Fibroblast of villous mesenchyme (primary cell): ENCODE measurements around the gene SLC16A2. TPM values are rescaled to one million over a fixed set of nuclear protein-coding genes. Genes with fewer than 3 reads are reported as not detected.

Experiments used
- DNase-seq: peaks from one replicate; pipeline ENCODE4 v3.0.0-alpha.2; 2010; ENCODE audit warnings: low read depth
- H3K4me3 ChIP-seq: 2 replicates; pipeline ENCODE4 v1.5.1; 2011; ENCODE audit warnings: low read depth, mild to moderate bottlenecking, low read length
- total RNA-seq: library from RNA; depleted of rRNA; stranded (reverse); fragments of >200 nt; gene quantifications from 2 replicates; pipeline ENCODE4 v1.2.3, GENCODE V29; 2012
- TF ChIP-seq, protein P1 (sequence below): IDR thresholded peaks from 2 replicates; pipeline ENCODE4 v1.5.1; 2012; ENCODE audit warnings: low read depth, mild to moderate bottlenecking, low read length; ENCODE audit not compliant: insufficient read depth

Gene SLC16A2
- total RNA-seq, 1 donor = 10.8 TPM

DNA sequence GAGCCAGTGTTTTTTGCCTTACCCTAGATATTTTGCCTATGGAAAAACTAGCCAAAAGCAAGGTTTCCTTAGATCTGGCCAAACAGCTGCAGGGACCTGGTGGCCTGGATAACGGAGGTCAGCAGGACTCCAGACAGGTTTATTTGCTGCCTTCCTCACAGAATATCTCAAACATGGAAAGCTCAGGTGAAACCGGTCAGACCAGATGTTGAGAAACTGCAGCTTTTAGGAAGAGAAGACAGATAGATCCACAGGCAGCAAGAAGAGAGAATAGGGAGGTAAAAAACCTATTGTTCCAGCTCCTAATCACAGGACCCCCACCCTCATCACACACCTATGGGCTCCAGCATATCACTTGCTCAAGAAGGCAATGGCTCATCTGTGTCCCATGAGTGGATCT, 16.2 kb downstream of the SLC16A2 start:
- no peak for DNase-seq
- H3K4me3 ChIP-seq = no peak overlapping the region
- TF ChIP-seq, protein P1, sequence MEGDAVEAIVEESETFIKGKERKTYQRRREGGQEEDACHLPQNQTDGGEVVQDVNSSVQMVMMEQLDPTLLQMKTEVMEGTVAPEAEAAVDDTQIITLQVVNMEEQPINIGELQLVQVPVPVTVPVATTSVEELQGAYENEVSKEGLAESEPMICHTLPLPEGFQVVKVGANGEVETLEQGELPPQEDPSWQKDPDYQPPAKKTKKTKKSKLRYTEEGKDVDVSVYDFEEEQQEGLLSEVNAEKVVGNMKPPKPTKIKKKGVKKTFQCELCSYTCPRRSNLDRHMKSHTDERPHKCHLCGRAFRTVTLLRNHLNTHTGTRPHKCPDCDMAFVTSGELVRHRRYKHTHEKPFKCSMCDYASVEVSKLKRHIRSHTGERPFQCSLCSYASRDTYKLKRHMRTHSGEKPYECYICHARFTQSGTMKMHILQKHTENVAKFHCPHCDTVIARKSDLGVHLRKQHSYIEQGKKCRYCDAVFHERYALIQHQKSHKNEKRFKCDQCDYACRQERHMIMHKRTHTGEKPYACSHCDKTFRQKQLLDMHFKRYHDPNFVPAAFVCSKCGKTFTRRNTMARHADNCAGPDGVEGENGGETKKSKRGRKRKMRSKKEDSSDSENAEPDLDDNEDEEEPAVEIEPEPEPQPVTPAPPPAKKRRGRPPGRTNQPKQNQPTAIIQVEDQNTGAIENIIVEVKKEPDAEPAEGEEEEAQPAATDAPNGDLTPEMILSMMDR = no peak

DNA sequence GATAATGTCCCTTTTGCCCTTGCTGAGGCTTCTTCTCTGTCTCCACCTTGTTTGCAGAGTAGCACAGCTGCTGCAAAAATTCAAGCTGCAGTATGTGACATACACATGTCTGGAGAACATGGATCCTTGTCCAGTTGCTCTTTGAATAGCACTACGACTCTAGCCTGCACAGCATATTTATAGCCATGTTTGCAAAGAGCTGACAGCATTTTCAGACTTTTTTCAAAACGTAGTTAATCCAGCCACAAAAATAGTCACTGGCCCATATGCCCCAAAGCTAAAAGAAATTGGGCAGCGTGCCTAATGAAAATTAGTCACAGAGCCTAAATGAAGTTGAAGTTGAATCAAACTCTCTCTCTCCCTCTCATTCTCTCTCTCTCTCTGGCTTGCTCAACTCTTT, 17.5 kb downstream of the SLC16A2 start:
- TF ChIP-seq, protein P1 = no peak
- no peak for DNase-seq
- no peak overlapping the region for H3K4me3 ChIP-seq

DNA sequence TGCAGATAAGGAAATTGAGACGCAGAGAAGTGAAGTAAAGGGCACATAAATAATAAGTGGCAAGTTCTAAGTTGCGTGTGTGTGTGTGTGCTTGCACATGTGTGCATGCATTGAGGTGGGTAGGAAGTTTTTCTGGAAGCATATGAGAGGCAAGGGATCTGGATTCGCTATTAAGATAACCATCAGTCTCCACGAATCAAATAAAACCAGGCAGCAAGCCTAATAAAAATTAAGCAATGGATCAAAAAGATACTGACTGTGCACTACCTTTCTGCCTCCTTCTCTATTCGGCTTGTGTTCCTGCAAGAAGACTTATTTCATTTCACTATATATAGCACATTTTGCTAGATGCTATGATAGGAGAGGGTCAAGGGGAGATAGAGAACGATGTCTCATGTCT, 23.8 kb downstream of the SLC16A2 start:
- H3K4me3 ChIP-seq = no peak overlapping the region
- TF ChIP-seq, protein P1 = no peak
- no peak for DNase-seq

DNA sequence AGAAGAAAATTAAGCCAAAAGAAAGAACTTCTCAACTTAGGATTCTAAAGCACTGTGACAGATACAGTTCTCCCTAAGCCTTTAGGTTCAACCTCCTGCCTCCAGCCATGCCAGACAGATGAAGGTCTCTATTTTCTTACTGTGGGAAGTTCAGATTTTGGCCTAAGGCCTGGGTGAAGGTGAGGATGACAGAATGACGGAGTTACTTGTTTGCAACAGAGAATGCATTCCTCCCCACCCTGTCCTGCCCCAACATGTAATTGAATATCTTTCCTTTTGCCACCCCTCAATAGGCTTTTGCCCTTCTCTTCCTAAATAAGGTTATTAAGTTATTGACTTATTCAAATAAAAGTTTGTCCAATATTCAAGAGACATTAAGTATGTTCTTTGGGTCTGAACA, 25.6 kb downstream of the SLC16A2 start:
- no peak overlapping the region for H3K4me3 ChIP-seq
- DNase-seq = no peak
- TF ChIP-seq, protein P1 = no peak

DNA sequence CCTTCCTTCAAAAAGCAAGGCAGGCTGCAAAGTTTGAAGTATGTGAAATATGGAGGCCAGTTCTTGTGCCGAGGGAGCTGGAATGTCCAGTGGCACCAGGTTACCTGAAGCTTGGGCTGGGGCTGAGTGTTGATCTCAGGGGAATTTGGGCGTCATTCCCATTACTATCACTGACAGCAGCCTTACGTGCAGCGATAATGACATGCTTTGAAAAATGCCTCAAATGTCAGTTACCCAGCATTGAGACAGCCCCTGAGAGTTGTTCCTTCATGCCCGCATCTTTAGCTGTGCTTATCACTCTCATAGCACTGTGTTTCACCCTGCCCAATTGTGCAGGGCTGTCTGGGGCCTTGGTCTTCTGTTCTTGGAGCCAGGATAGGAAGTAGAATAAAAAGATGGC, 27.4 kb downstream of the SLC16A2 start:
- no peak overlapping the region for H3K4me3 ChIP-seq
- TF ChIP-seq, protein P1 = no peak
- DNase-seq = no peak

DNA sequence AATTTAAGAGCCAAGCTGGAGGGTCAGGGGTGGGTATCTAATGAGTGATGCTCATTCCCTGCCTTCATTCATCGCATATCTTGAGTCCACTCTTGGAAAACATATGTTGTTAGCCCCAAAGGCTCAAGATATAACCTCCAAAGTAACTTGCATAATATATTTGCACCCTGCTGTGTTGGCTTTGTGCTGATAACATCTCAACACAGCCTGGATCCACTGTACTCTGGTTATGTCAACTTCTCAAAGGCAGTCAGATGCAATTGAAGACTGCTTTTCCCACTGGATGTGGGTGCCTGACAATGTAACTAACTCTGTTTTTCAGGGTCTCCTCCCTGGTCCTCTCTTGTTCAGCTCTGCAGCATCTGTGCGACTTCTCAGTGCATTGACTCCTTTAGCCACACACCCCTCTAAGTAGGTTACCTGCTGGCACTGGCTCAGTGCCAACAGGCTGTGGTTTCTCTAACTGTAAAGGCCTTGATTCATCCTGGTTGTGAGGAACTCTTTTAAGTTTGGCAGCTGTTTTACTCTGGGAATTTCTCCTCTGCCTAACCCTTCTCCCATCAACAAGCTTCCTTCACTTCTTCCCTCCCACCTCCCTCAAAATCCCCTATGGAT, 28.1 kb downstream of the SLC16A2 start:
- no peak overlapping the region for H3K4me3 ChIP-seq
- DNase-seq = no peak
- TF ChIP-seq, protein P1 = no peak

DNA sequence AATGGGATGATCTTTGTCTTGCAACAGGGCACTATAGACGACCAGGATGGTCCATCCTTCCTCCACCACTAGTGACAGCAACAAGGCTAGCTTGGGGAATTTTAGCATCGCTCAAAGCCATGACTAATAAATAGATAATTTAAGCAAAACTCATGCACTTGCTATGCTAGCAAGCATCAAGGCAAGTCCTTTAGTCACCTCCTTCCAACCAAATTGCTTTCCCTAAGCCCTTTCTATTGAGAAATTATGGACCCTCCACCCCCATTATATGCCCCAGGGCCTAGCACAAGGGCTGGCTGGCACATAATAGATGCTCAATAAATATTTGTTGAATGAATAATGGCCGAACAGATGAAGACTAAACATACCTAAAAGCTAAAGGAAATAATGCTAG, 28.6 kb downstream of the SLC16A2 start:
- TF ChIP-seq, protein P1 = no peak
- no peak overlapping the region for H3K4me3 ChIP-seq
- no peak for DNase-seq
